Activated T-cell treated with anti-CD3 and anti-CD28 coated beads for 24 hours (primary cell): Measurements from ENCODE around the gene ADCY9.

ENCODE experiments used
- DNase-seq: peaks from one replicate; pipeline ENCODE4 v3.0.0-alpha.2; 2020; ENCODE audit warnings: low read depth

ADCY9 gene

GRCh38 chr16:4123616-4124300 lies 7.5 kb upstream of the ADCY9 start:
- DNase-seq: no peak

- no peak for DNase-seq
Measured at GRCh38 chr16:4120176-4120575, 3.9 kb upstream of the ADCY9 start.

GRCh38 chr16:4117250-4117578 lies 972 bp upstream of the ADCY9 start:
- no peak for DNase-seq

DNA sequence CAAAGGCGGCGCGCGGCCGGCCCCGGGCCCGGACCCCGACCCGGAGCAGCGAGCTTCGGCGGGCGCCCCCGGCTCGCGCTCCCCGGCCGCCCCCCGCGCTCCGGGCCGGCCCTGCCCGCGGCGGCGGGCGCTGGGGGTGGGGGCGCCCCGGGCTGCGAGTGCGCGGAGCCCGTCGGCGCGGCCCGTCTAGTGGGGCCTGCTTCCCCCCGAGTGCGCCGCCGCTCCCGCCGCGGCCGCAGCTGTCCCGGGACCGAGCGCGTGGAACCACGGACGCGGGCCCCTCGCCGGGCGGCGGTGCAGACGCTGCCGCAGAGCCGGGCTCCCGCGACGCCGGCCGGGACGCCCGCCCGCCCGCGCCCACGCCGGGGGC lies 308 bp downstream of the ADCY9 start:
- no peak for DNase-seq

DNA sequence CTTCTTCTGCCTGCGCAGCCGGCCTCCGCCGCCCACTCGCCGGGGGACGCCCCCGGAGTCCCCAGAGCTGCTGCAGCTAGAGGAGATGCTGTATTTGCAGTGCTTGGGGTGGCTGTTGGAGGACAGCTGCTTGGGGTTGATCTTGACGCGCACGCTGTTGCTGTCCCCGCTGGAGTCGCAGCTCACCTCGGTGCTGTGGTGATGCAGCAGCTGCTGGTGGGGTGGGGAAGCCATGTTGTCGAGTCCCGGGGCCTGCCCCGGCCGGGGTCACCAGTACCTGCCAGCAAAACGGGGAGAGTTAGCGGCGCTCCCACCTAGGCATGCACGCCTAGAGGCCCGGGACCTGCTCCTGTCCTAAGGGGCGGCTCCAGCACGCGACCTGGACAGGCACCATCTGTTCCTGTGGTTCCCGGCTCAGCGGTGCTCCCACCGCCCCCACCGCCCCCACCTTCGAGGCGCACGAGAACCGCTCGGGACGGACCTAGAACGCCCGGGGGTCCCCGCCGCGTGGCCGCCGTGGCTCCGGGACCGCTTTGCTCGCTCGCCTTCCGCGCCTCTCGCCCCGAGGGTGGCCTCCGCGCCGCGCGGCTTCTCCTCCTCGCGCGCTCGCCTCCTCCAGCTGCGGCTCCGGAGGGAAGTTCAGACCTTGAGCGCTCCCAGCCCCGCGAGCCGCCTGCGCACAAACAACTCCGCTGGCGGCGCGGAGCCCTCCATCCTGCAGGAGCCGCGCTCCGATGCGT lies 863 bp downstream of the ADCY9 start:
- DNase-seq: peak; percentile 25

DNA sequence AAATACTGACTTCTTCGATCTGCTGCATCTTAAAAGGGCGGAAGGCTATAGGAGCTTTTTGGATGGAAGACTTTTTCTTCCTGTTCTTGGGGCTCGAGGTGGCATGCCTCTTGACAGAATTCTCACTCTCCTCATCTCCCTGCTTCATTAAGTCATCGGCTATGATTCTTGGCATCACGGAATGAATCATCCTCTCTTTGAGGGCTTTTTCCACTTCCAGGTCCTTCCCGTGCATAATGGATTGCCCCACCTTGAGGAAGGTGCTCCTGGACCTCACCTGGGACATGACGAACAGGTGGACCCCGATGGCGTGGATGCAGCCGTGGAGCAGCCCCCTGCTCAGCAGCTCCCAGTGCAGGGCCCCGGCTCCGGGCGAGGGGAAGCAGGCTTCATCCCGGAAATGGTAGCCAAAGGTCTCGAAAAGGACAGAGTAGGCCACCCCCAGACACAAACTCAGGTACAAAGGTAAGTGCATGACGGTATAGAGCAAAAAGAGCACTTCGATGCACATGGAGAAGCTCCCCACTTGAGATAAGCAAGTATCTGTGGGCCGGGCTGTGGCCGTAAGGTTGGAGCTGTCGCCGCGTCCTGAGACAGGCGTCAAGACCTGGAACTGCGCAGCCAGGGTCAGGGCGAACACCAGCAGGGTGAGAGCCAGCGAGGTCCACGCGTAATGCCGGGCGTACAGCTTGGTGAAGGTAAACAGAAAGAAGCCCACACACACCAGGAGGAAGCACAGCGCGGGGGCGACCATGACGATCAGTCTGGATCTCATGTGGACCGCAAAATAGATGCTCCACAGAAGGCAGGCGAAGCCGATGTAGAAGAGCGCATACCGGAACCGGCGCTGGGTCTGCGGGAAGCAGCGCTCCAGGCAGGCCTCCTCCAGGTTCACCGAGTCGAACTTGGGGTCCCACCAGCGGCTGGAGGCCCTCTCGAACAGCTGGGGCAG lies 1.7 kb downstream of the ADCY9 start:
- no peak for DNase-seq

DNA sequence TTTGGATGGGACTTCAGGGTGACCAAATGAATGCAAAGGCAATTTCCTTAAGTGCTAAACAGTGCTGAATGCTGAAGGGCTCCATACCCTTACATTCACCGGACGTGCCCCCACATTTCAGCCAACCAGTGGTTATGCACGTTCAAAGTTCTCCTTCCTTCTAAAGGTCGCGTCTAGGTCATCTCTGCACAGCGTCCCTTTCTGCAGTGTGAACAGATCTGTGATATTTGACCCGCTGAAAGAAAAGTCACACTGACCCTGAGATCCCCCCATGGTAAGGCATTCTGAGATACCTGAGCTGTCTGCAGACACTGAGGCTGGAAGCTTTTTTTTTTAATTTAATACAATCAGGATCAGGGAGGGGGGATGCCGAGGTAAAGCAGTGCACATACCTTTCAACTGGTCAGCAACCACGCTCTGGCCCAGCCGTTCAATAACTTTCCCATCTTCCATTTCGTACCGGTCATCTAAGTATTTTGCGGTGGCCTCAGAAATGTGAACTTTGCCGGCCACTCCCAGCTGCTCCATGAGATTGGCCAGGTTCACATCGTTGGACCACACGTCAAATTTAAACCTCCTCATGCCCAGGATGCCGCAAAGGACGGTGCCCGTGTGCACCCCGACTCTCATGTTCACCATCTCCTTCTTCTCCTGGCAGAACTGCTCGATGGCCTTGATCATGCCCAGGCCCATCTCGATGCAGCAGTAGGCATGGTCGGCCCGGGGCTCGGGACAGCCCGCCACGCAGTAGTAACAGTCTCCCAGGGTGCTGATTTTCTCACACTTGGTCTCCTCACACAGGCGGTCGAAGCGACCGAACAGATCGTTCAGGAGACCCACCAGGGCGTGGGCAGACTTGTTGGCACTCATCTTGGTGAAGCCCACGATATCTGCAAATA lies 2.6 kb downstream of the ADCY9 start:
- DNase-seq: no peak

GRCh38 chr16:4111748-4112696 lies 4.2 kb downstream of the ADCY9 start:
- DNase-seq: no peak

DNA sequence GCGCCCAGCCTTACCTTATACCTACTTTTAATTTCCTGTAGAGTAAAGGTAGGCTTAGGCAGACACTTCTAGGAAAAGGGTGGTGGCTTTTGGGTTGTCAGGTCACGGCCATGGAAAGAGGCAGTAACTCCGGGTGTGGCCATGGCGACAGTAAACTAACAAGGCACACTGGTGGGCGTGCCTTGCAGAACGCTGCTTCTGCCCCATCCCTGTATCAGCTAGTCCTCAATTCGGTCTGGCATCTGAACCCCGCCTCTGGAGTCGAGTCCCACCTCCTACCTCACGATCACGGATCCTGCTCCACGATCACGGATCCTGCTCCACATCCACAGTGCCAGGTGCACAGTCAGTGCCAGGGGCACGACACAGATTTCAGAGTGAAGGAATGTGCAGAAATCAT lies 5.6 kb downstream of the ADCY9 start:
- no peak for DNase-seq

GRCh38 chr16:4110065-4110464 lies 6.2 kb downstream of the ADCY9 start:
- DNase-seq: no peak

DNA sequence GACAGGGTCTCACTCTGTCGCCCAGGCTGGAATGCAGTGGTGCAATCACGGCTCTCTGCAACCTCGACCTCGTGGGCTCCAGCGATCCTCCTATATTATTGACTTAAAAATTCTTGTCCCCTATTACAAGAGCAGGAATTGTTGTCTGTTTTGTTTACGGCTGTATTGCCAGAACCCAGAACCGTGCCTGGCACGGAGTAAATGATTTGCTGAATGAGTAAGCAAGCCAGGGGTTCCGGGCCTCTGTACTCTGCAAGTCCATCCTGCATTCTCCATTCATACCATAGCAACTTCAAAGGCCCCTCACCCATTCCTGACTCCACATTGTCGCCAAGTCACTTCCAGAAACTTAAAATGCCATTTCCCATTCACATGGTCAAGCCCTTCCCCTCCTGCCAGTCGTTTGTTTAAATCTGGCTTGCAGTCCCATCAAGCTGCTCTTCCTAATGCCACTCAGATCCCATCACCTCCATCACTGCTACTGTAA lies 6.9 kb downstream of the ADCY9 start:
- no peak for DNase-seq

DNA sequence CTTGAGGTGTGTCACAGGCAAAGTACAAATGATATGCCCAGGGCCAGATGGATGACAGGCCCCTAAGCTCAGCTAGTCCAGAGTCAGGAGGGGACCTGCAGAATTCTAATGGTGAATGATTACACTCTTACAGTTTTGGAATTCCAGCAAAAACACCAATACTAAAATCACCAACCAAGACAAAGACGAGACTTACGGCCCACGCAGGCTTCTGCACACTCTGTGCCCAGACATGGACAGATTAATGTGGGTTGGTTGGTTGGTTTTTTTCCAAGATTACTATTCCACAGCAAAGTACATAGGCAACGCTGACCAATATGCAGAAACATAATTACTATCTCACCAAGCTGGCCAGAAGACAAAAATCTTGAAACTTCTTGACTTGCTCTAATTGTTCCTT lies 9.7 kb downstream of the ADCY9 start:
- no peak for DNase-seq

DNA sequence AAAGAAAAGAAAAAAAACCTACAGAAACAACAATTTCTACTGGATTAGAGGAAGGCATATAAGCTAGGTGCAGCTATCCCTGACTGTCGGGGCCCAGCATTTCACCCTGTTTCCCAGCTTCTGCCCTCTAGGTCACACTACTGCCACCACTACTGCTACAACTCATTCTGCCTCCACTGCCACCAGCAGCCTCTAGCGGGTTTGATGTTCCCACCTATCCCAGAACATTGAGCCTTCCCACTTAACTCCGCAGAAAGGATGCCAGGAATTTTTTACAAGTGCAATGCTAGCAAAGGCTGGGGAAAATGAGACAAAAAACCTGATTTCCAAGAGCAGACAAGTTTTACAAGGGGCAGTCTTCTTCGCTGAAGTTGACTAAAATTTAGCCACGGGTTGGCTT lies 10.4 kb downstream of the ADCY9 start:
- no peak for DNase-seq

- DNase-seq: no peak
Measured at GRCh38 chr16:4103745-4104144, 12.5 kb downstream of the ADCY9 start.

DNA sequence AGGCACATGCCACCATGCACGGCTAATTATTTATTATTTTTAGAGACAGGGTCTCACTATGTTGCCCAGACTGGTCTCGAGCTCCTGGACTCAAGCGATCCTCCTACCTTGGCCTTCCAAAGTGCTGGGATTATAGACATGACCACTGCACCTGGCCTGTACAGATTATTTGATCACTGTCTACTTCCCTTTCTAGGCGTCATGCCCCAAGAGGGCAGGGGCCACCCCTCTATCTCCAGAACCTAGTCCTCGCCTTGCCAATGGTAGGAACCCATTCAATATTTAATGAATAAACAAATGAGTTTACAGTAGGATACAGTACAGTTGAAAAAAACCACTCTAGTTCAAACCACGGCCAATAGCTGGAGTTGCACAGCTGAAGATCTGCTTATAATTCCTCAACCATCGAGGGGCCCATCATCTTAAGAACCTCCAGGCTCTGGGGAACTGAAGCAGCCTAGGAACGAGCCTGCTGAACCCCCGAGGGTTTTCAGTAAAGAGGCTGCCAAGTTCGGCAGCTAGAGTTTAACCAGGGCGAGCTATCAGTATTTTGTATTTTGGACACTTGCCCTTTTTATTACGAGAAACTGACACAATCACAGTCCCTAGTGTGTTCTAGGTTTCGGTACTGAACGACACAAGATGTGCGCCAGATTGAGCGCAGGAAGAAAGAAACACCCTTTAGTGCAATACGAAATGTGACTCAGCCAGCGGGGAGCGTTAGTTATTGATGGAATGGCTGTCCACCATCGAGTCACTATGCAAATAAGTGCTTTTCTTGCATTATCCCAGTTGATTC lies 14.6 kb downstream of the ADCY9 start:
- no peak for DNase-seq

DNA sequence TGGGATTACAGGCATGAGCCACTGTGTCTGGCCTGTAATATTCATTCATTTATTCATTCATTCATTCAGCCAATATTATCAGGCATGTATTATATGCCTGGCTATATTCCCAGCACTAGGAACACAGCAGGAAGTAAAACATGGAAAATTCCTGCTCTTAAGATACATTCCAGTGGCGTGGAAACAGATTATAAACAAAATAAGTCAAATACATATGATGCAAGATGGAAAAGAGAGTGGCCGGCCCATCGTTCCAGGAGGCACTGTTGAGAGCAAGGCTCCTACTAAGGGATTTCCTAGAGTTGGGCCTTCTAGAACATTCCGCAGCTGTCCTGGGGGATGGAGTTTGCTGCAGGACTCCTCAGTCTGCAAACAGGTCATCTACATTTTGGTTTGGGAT lies 17.7 kb downstream of the ADCY9 start:
- DNase-seq: no peak

DNA sequence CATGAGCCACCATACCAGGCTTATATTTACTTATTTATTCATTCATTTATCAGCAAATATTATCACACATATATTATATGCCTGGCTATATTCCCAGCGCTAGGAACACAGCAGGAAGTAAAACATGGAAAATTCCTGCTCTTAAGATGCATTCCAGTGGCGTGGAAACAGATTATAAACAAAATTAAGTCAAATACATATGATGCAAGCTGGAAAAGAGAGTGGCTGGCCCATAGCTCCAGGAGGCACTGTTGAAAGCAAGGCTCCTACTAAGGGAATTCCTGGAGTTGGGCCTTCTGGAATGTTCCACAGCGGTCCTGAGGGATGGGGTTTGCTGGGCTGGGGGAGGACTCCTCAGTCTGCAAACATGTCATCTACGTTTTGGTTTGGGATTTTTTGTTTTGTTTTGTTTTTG lies 18.4 kb downstream of the ADCY9 start:
- DNase-seq: no peak

GRCh38 chr16:4096509-4096908 lies 19.7 kb downstream of the ADCY9 start:
- DNase-seq: no peak

DNA sequence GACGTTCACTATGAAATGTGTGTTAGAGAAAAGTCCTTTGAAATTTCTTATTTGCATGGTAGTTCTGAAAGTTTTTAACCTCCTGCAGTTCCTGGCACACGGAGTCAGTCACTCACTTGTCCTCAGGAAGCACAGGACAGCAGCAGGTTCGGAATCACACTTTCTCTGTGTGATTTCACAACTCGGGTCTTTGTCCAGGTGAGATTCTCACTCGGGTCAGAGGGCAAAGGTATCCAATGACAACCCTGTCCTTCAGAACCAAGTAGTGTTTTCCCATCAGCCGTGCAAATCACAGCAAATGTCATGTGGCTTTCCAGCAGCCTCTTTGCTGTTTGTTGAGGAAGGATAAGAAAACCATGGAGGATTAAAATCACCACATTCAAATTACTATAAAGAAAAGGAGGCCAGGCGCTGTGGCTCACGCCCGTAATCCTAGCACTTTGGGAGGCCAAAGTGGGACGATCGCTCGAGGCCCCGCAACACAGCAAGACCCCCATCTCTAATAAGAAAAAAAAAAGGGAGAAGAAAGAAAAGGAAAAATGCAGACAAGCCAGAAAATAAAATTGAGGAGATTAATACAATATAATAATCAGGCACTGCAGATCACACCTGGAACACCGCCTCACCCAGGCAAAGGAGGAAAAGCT lies 22.0 kb downstream of the ADCY9 start:
- no peak for DNase-seq
